Tibial nerve (tissue), 4 donors: ENCODE measurements around the gene TMTC1. TPM values are rescaled to one million over a fixed set of nuclear protein-coding genes. Genes with fewer than 3 reads are reported as not detected.

Experiments used
- DNase-seq, 2 donors: peaks; one replicate each; pipeline ENCODE4 v3.0.0-alpha.2; 2019; ENCODE audit warnings: low spot score in 2 of 2
- H3K27ac ChIP-seq, 4 donors: fragments of 200-600 bp; sonication (generic) in 3 of 4; one replicate each; pipeline ENCODE4 v1.5.1; 2017 to 2019; ENCODE audit warnings: mild to moderate bottlenecking in 1 of 4
- H3K27me3 ChIP-seq, 2 donors: fragments of 200-600 bp; sonication (generic) in 1 of 2; one replicate each; pipeline versions ENCODE4 v1.5.1 to v1.6.0; 2017 to 2019
- H3K36me3 ChIP-seq, 3 donors: fragments of 200-600 bp; sonication (generic); one replicate each; pipeline ENCODE4 v1.5.1; 2018 to 2019
- H3K4me1 ChIP-seq, 4 donors: fragments of 200-600 bp; sonication (generic) in 3 of 4; one replicate each; pipeline ENCODE4 v1.5.1; 2017 to 2019
- H3K4me3 ChIP-seq, 4 donors: fragments of 200-600 bp; sonication (generic) in 3 of 4; one replicate each; pipeline ENCODE4 v1.5.1; 2017 to 2019; ENCODE audit warnings: mild to moderate bottlenecking in 1 of 4, moderate library complexity in 1 of 4
- H3K9me3 ChIP-seq, 4 donors: fragments of 200-600 bp; sonication (generic) in 3 of 4; one replicate each; pipeline ENCODE4 v1.5.1; 2017 to 2019
- CTCF ChIP-seq, 5 experiments: fragments of 200-600 bp in 3 of 5; fragments of 450-650 bp in 2 of 5; sonication (generic) in 3 of 5; IDR thresholded peaks; one replicate each; pipeline ENCODE4 v1.5.1; 2016 to 2019; ENCODE audit warnings: antibody characterized with exemption in 5 of 5, mild to moderate bottlenecking in 3 of 5, moderate library complexity in 2 of 5
- EP300 ChIP-seq, 2 donors: sonication (generic); formaldehyde crosslinking; IDR thresholded peaks; one replicate each; pipeline ENCODE4 v1.6.1; 2017; ENCODE audit warnings: antibody characterized with exemption in 2 of 2, mild to moderate bottlenecking in 1 of 2
- POLR2A ChIP-seq, 2 donors: fragments of 450-650 bp; IDR thresholded peaks; one replicate each; pipeline ENCODE4 v1.6.1; 2017; ENCODE audit warnings: antibody characterized with exemption in 2 of 2, mild to moderate bottlenecking in 2 of 2, moderate library complexity in 2 of 2
- WGBS, 2 donors: methylation state at CpG; one replicate each; pipeline ENCODE4 v1.1.5; 2018; 5-methylcytosine and 5-hydroxymethylcytosine counted together
- total RNA-seq, 4 donors: library from RNA; depleted of rRNA; stranded (reverse); fragments of >200 nt; gene quantifications; one replicate each; pipeline ENCODE4 v1.1.0, GENCODE V29; 2016

The TMTC1 gene
- total RNA-seq, 4 donors from 2014 or later, result 111 to 207 (median 144) TPM

GRCh38 chr12:29569132-29569757 lies 214.5 kb downstream of the TMTC1 start:
- Histone ChIP-seq H3K27ac (peak overlapping the region in 2 of 4 donors; percentile 31 to 38), H3K9me3 (no peaks in the 10 kb centered on the region), H3K27me3 (no peaks in the 10 kb centered on the region), H3K36me3 (no peaks in the 10 kb centered on the region), H3K4me1 (peaks cover 0 to 32% (median under 1%) of the 10 kb centered on the region in 4 donors), H3K4me3 (no peak overlapping the region)
- TF ChIP-seq POLR2A (IDR thresholded peaks at IDR 0.05), result no peak
- TF ChIP-seq CTCF (IDR thresholded peaks at IDR 0.05), result no peak
- TF ChIP-seq EP300 (IDR thresholded peaks at IDR 0.05), result no peak
- 58 to 60% methylated on average over 2 of the region's 2 CpGs for WGBS, 2 donors
- no peak for DNase-seq

GRCh38 chr12:29566441-29566840 lies 217.3 kb downstream of the TMTC1 start:
- no peaks in the 10 kb centered on the region for H3K36me3 ChIP-seq
- WGBS, 2 donors, result 58 to 68% methylated on average over 6 of the region's 6 CpGs
- peak overlapping the region in 1 of 4 donors; percentile 76 for H3K27ac ChIP-seq
- H3K27me3 ChIP-seq, result no peaks in the 10 kb centered on the region
- DNase-seq, result no peak
- no peaks in the 10 kb centered on the region for H3K9me3 ChIP-seq
- H3K4me3 ChIP-seq, result no peak overlapping the region
- TF ChIP-seq POLR2A (IDR thresholded peaks at IDR 0.05) (no peak), CTCF (IDR thresholded peaks at IDR 0.05) (no peak), EP300 (IDR thresholded peaks at IDR 0.05) (no peak)
- H3K4me1 ChIP-seq, result peaks cover 0 to 52% (median 10%) of the 10 kb centered on the region in 4 donors

GRCh38 chr12:29565727-29566126 lies 218.0 kb downstream of the TMTC1 start:
- Histone ChIP-seq H3K4me1 (peaks cover 0 to 59% (median 10%) of the 10 kb centered on the region in 4 donors), H3K4me3 (no peak overlapping the region), H3K9me3 (no peaks in the 10 kb centered on the region), H3K27ac (peak overlapping the region in 2 of 4 donors; percentile 12 to 76), H3K27me3 (no peaks in the 10 kb centered on the region), H3K36me3 (no peaks in the 10 kb centered on the region)
- 91 to 94% methylated on average over 5 of the region's 5 CpGs for WGBS, 2 donors
- TF ChIP-seq POLR2A (IDR thresholded peaks at IDR 0.05), result no peak
- no peak for TF ChIP-seq EP300 (IDR thresholded peaks at IDR 0.05)
- no peak for TF ChIP-seq CTCF (IDR thresholded peaks at IDR 0.05)
- DNase-seq, result no peak

- Histone ChIP-seq H3K27me3 (no peaks in the 10 kb centered on the region), H3K4me1 (peaks cover 0 to 64% (median 10%) of the 10 kb centered on the region in 4 donors), H3K36me3 (no peaks in the 10 kb centered on the region), H3K9me3 (no peaks in the 10 kb centered on the region), H3K27ac (peak overlapping the region in 2 of 4 donors; percentile 76 to 79), H3K4me3 (no peak overlapping the region)
- WGBS, 2 donors, result 84 to 96% methylated on average over 3 of the region's 3 CpGs
- DNase-seq, result no peak
- TF ChIP-seq POLR2A (IDR thresholded peaks at IDR 0.05), result no peak
- TF ChIP-seq EP300 (IDR thresholded peaks at IDR 0.05), result no peak
- TF ChIP-seq CTCF (IDR thresholded peaks at IDR 0.05), result no peak
These were observed 218.8 kb downstream of the TMTC1 start for GRCh38 chr12:29564925-29565324.

- H3K9me3 ChIP-seq, result no peaks in the 10 kb centered on the region
- H3K27me3 ChIP-seq, result no peaks in the 10 kb centered on the region
- H3K27ac ChIP-seq, result peak overlapping the region in 2 of 4 donors; percentile 76 to 79
- TF ChIP-seq CTCF (IDR thresholded peaks at IDR 0.05), result no peak
- no peak for TF ChIP-seq POLR2A (IDR thresholded peaks at IDR 0.05)
- no peak for TF ChIP-seq EP300 (IDR thresholded peaks at IDR 0.05)
- peak overlapping the region in 1 of 4 donors; percentile 16 for H3K4me3 ChIP-seq
- H3K4me1 ChIP-seq, result peaks cover 0 to 58% (median 16%) of the 10 kb centered on the region in 4 donors
- no peaks in the 10 kb centered on the region for H3K36me3 ChIP-seq
- 31 to 41% methylated on average over 10 of the region's 10 CpGs for WGBS, 2 donors
- DNase-seq, result no peak
These were observed 220.1 kb downstream of the TMTC1 start for GRCh38 chr12:29563636-29564035.
